HepG2 (cell line): ENCODE measurements around the gene DAAM1. TPM values are rescaled to one million over a fixed set of nuclear protein-coding genes. Genes with fewer than 3 reads are reported as not detected.

Source experiments
- ATF4 ChIP-seq, 2 experiments: fragments of 450-650 bp in 1 of 2; sonication (generic) in 1 of 2; formaldehyde crosslinking; IDR thresholded peaks; 2 replicates each; pipeline versions ENCODE4 v1.5.0 to v1.8.0; 2020 to 2022; ENCODE audit warnings: mild to moderate bottlenecking in 1 of 2, missing genetic modification reagents in 1 of 2
- CREB1 ChIP-seq, 2 experiments: fragments of 450-650 bp in 1 of 2; IDR thresholded peaks; 2 replicates each; pipeline ENCODE4 v1.6.1; 2016 to 2017; ENCODE audit warnings: control low read depth in 1 of 2, mild to moderate bottlenecking in 1 of 2, missing compliant biosample characterization in 1 of 2, missing genetic modification characterization in 1 of 2
- ELF3 ChIP-seq: IDR thresholded peaks from 2 replicates; pipeline ENCODE4 v1.6.1; 2016; ENCODE audit warnings: missing genetic modification reagents, missing compliant biosample characterization
- FOSL2 ChIP-seq: sonication (generic); formaldehyde crosslinking; IDR thresholded peaks from 2 replicates; pipeline ENCODE4 v1.4.0; 2020; ENCODE audit warnings: missing genetic modification reagents
- HINFP ChIP-seq: sonication (generic); formaldehyde crosslinking; IDR thresholded peaks from 2 replicates; pipeline ENCODE4 v1.4.0; 2020; ENCODE audit warnings: low read depth, mild to moderate bottlenecking, missing genetic modification reagents
- KMT2A ChIP-seq: sonication (generic); formaldehyde crosslinking; IDR thresholded peaks from 2 replicates; pipeline ENCODE4 v1.4.0; 2020; ENCODE audit warnings: missing genetic modification reagents
- NFIC ChIP-seq: IDR thresholded peaks from 2 replicates; pipeline ENCODE4 v1.6.1; 2012; ENCODE audit warnings: mild to moderate bottlenecking, low read length, inconsistent platforms
- NKX3-1 ChIP-seq: sonication (generic); formaldehyde crosslinking; IDR thresholded peaks from 2 replicates; pipeline ENCODE4 v1.5.0; 2020; ENCODE audit warnings: missing genetic modification reagents
- RELA ChIP-seq: sonication (generic); formaldehyde crosslinking; IDR thresholded peaks from 2 replicates; pipeline ENCODE4 v1.4.0; 2020; ENCODE audit warnings: missing genetic modification reagents
- SALL1 ChIP-seq: sonication (generic); formaldehyde crosslinking; IDR thresholded peaks from 2 replicates; pipeline ENCODE4 v1.8.0; 2022; ENCODE audit warnings: mild to moderate bottlenecking, missing genetic modification reagents
- ZNF230 ChIP-seq: sonication (generic); formaldehyde crosslinking; IDR thresholded peaks from 2 replicates; pipeline ENCODE4 v1.4.0; 2020; ENCODE audit warnings: mild to moderate bottlenecking, missing genetic modification reagents
- ZNF609 ChIP-seq: sonication (generic); formaldehyde crosslinking; IDR thresholded peaks from 2 replicates; pipeline ENCODE4 v1.4.0; 2020; ENCODE audit warnings: mild to moderate bottlenecking, missing genetic modification reagents, borderline replicate concordance
- polyA plus RNA-seq, 8 experiments: library from polyadenylated mRNA; depleted of rRNA in 3 of 8; stranded (reverse) in 7 of 8; unstranded in 1 of 8; fragments of >200 nt; fragmentation: Illumina TruSeq in 4 of 8; extraction: Trizol in 4 of 8; gene quantifications; 2 replicates each; pipeline versions ENCODE4 v1.2.1 to v1.2.3, GENCODE V29; 2011 to 2016; ENCODE audit warnings: low read depth in 4 of 8, missing spikeins in 1 of 8, mixed read lengths in 1 of 8; ENCODE audit not compliant: insufficient read depth in 1 of 8
- total RNA-seq, 5 experiments: library from RNA; depleted of rRNA; stranded (reverse); fragments of >200 nt; fragmentation: Illumina TruSeq; extraction: Trizol; gene quantifications; 2 replicates each; pipeline ENCODE4 v1.2.3, GENCODE V29; 2016; ENCODE audit warnings: low read depth in 1 of 5
- TF ChIP-seq, protein P1 (sequence below): sonication (generic); formaldehyde crosslinking; IDR thresholded peaks from 2 replicates; pipeline ENCODE4 v1.5.1; 2020; ENCODE audit warnings: missing genetic modification reagents, mild to moderate bottlenecking, borderline replicate concordance
- TF ChIP-seq, protein P2 (sequence below), 2 experiments: sonication (generic) in 1 of 2; formaldehyde crosslinking in 1 of 2; IDR thresholded peaks; 2 replicates each; pipeline versions ENCODE4 v1.4.0 to v1.6.1; 2018 to 2020; ENCODE audit warnings: missing genetic modification reagents in 2 of 2, borderline replicate concordance in 1 of 2, low read depth in 1 of 2, mild to moderate bottlenecking in 1 of 2, missing biosample characterization in 1 of 2
- TF ChIP-seq, protein P3 (sequence below): sonication (generic); formaldehyde crosslinking; IDR thresholded peaks from 2 replicates; pipeline ENCODE4 v1.4.0; 2020; ENCODE audit warnings: mild to moderate bottlenecking, missing genetic modification reagents
- TF ChIP-seq, protein P4 (sequence below): sonication (generic); formaldehyde crosslinking; IDR thresholded peaks from 2 replicates; pipeline ENCODE4 v1.5.0; 2020; ENCODE audit warnings: mild to moderate bottlenecking, low read depth, missing genetic modification reagents, borderline replicate concordance

The DAAM1 gene
- total and polyA plus RNA-seq, 2 of the 13 experiments (the other 11 are each of a cell fraction or from before 2014, with no cell fraction given): 10.9 to 24.5 TPM

DNA sequence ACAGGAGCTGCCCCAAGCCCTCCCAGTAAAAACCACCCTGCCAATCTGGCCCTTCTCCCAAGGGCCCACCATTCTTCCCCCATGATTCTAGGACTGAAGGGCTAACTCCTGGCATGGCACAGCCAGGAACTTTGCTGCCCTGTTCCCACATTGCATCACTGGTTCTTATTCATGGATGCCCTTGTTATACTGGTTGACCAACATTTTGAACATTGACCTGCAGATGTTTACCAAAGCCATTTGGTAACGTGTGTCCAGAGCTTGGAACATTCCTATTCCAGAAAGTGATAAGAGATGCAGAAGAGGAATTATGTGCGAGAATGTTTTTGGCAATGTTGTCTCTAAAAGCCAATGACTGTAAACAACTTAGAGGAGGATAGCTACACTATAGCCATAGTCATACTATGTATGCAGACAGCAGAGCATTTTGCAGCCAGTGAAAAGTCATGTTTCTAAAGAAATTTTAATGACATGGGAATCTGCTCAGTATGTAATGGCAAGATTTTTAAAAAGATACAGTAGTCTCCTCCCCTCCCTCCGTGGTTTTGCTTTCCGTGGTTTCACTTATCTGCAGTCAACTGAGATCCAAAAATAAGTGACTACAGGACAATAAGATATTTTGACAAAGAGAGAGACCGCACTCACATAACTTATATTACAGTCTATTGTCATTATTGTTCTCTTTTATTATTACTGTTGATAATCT lies 108.8 kb downstream of the DAAM1 start (continued):
- TF ChIP-seq ZNF609 (CRISPR knock-in tag) (no peak), ELF3 (CRISPR knock-in tag) (peak; percentile 40), RELA (CRISPR knock-in tag) (no peak), NKX3-1 (no peak), SALL1 (CRISPR knock-in tag) (peak; percentile 86), KMT2A (CRISPR knock-in tag) (0 out of 2 replicates have a peak, but pooled peaks have one; percentile 34), ZNF230 (CRISPR knock-in tag) (no peak), NFIC (no peak; the same call in 1 of the 2 replicates), ATF4 (CRISPR knock-in tag; IDR thresholded peaks at IDR 0.05) (peak in 1 of 2 experiments; percentile 88; a peak in 2 of 4 replicates), CREB1 (IDR thresholded peaks at IDR 0.05) (no peak), CREB1 (CRISPR knock-in tag; IDR thresholded peaks at IDR 0.05) (peak; percentile 48), HINFP (CRISPR knock-in tag) (no peak), FOSL2 (CRISPR knock-in tag) (peak; percentile 85)
- TF ChIP-seq, protein P1, sequence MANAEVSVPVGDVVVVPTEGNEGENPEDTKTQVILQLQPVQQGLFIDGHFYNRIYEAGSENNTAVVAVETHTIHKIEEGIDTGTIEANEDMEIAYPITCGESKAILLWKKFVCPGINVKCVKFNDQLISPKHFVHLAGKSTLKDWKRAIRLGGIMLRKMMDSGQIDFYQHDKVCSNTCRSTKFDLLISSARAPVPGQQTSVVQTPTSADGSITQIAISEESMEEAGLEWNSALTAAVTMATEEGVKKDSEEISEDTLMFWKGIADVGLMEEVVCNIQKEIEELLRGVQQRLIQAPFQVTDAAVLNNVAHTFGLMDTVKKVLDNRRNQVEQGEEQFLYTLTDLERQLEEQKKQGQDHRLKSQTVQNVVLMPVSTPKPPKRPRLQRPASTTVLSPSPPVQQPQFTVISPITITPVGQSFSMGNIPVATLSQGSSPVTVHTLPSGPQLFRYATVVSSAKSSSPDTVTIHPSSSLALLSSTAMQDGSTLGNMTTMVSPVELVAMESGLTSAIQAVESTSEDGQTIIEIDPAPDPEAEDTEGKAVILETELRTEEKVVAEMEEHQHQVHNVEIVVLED: peak; percentile 28; the same call in 1 of the 2 replicates
- TF ChIP-seq, protein P2, sequence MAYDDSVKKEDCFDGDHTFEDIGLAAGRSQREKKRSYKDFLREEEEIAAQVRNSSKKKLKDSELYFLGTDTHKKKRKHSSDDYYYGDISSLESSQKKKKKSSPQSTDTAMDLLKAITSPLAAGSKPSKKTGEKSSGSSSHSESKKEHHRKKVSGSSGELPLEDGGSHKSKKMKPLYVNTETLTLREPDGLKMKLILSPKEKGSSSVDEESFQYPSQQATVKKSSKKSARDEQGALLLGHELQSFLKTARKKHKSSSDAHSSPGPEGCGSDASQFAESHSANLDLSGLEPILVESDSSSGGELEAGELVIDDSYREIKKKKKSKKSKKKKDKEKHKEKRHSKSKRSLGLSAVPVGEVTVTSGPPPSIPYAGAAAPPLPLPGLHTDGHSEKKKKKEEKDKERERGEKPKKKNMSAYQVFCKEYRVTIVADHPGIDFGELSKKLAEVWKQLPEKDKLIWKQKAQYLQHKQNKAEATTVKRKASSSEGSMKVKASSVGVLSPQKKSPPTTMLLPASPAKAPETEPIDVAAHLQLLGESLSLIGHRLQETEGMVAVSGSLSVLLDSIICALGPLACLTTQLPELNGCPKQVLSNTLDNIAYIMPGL (CRISPR knock-in tag; IDR thresholded peaks at IDR 0.05; ENCODE audit: borderline replicate concordance in 1 of 2, low read depth in 1 of 2): no peak
- TF ChIP-seq, protein P3, sequence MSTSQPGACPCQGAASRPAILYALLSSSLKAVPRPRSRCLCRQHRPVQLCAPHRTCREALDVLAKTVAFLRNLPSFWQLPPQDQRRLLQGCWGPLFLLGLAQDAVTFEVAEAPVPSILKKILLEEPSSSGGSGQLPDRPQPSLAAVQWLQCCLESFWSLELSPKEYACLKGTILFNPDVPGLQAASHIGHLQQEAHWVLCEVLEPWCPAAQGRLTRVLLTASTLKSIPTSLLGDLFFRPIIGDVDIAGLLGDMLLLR: no peak
- TF ChIP-seq, protein P4, sequence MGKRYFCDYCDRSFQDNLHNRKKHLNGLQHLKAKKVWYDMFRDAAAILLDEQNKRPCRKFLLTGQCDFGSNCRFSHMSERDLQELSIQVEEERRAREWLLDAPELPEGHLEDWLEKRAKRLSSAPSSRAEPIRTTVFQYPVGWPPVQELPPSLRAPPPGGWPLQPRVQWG: no peak
